LNCaP clone FGC (cell line): Measurements from ENCODE around the gene KIAA0232.

Experiments used
- DNase-seq: peaks from one replicate; pipeline ENCODE4 v3.0.0-alpha.2; 2011; ENCODE audit warnings: low read depth
- H3K4me3 ChIP-seq: 2 replicates; pipeline ENCODE4 v1.5.1; 2011; ENCODE audit warnings: mild to moderate bottlenecking, low read depth, low read length, control low read depth
- CTCF ChIP-seq: IDR thresholded peaks from 2 replicates; pipeline ENCODE4 v1.5.1; 2012; ENCODE audit warnings: mild to moderate bottlenecking; ENCODE audit not compliant: control insufficient read depth, insufficient read depth; ENCODE audit errors: extremely low read depth

The KIAA0232 gene

GRCh38 chr4:6926081-6926480, 143.6 kb downstream of the KIAA0232 start:
- H3K4me3 ChIP-seq, result no peak overlapping the region
- DNase-seq, result no peak
- no peak for TF ChIP-seq CTCF

GRCh38 chr4:6926681-6927478, 144.4 kb downstream of the KIAA0232 start:
- H3K4me3 ChIP-seq, result peak overlapping the region; percentile 24; the same call in 1 of the 2 replicates
- DNase-seq, result peak; percentile 75
- no peak for TF ChIP-seq CTCF

- DNase-seq, result no peak
- TF ChIP-seq CTCF, result no peak
- no peak overlapping the region for H3K4me3 ChIP-seq
Measured at GRCh38 chr4:6928081-6928480, 145.6 kb downstream of the KIAA0232 start.

- no peak overlapping the region for H3K4me3 ChIP-seq
- no peak for TF ChIP-seq CTCF
- DNase-seq, result no peak
Measured at GRCh38 chr4:6929339-6929811, 146.8 kb downstream of the KIAA0232 start.

GRCh38 chr4:6929812-6930464, 147.4 kb downstream of the KIAA0232 start:
- no peak overlapping the region for H3K4me3 ChIP-seq
- TF ChIP-seq CTCF, result no peak
- DNase-seq, result no peak

- no peak for TF ChIP-seq CTCF
- no peak for DNase-seq
- H3K4me3 ChIP-seq, result no peak overlapping the region
Measured at GRCh38 chr4:6932475-6932874, 149.9 kb downstream of the KIAA0232 start.
